DMS114 treated with DMSO at 0.1 percent for 48 hours (cell line): ENCODE data around the gene TNRC18.
A peak's percentile ranks its signal among the peaks of the same experiment; 100 is the strongest.

Experiments used
- DNase-seq: peaks from one replicate; lab custom pipeline; 2025; ENCODE audit not compliant: unreplicated experiment; lab: John Stamatoyannopoulos, UW

TNRC18 gene

DNA sequence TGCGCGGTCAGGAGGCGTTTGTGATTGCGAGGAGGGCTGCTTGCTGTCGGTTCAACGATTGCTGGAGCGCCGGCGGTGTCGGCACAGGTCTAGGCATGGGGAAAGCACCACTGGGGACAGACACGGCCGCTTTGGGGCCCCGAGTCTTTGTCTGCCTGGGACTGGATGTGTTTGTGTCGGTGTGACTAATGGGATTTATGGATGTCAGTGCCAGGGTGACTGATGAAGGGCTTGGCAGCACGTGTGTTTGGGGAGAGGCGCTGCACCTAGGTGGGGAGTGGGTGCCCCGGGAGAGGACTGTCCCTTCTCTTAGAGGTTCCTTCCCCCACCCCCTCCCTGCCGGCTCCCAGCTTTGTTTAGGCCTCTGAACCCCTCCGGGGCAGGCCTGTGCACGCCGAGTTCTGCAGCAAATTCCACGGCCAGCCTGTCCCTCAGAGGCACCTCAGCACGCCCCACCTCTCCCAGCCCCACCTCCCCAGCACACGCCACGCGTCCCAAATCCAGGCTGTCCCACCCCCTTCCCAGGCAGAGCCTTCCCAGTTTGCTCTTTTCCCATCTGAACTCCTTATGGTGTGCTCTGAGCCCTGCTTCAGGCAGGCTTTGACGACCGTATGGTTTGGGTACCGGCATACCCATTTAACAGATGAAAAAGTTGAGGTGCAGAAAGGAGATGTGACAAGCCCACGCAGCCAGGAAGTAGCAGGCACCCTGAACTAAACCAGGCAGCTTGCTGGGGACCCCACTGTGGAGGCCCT lies 6.4 kb upstream of the TNRC18 start:
- peak; percentile 31 for DNase-seq

DNA sequence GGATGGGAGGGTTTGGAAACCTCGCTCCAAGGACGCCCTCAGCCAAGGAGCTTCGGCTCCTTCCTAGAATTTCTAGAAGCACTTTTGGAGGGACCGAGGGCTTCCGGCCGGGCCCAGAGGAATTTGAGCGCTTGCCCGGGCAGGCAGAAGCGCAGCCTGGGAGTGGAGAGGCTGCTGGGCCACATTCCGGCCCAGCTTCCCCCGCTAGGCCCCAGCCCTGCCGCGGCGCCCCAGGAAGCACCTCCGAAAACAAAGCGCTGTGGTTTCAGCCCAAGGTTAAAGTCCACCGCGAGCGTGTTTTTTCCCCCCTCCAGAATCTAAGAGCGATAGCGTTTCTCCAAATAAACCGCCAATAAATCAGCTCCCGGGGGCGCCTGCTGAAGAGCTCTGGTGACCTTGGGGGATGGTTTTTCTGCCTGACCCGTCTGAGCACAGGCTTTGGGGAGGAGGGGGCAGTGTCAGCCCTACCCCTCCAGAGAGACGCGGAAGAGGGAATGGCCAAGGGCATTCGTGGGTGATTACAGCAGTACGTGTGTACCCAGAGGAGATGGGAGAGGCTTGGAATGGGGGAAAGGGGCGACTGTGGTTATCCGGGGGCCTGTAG lies 5.7 kb upstream of the TNRC18 start:
- no peak for DNase-seq

- peak; percentile 61 for DNase-seq
These were observed 5.0 kb upstream of the TNRC18 start for GRCh38 chr7:5428478-5429252.

- peak; percentile 64 for DNase-seq
These were observed 2.5 kb upstream of the TNRC18 start for GRCh38 chr7:5426226-5426475.

DNA sequence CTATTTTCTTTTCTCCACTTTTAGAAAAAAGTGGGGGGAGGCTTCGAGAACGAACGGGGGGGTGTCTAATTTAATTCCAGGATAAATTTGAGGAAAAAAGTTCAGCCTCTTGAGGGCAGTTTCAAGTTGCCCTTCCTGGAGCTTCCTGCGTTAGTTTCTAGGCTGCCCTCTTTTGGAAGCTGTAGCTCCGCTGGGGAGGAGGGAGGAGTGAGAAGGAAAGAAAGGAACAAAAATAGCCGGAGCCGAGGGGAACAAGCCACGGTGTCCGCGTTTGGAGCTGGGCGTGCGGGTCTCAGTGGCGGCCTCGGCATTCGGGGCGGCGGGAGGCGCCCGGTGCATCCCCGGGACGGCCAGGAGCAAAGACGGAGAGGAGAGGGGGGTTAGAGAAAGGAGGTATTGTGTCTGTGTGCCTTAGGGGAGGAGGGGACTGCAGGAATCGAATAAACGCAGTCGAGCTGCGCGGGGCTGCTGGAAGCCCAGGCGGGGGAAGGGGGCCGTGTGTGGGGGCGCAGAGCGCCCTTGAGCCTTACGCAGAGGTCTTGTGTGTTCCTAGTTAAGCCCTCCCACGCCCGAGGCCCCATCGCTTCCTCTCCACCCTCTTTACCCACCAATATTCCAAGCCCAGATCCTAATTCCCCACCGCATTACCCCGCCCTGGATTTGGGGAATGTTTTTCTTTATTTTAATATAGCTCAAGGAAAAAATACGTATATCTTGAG lies 2.0 kb upstream of the TNRC18 start:
- DNase-seq, result peak; percentile 80

- DNase-seq, result peak; percentile 37
These were observed 1.3 kb upstream of the TNRC18 start for GRCh38 chr7:5424749-5425506.

DNA sequence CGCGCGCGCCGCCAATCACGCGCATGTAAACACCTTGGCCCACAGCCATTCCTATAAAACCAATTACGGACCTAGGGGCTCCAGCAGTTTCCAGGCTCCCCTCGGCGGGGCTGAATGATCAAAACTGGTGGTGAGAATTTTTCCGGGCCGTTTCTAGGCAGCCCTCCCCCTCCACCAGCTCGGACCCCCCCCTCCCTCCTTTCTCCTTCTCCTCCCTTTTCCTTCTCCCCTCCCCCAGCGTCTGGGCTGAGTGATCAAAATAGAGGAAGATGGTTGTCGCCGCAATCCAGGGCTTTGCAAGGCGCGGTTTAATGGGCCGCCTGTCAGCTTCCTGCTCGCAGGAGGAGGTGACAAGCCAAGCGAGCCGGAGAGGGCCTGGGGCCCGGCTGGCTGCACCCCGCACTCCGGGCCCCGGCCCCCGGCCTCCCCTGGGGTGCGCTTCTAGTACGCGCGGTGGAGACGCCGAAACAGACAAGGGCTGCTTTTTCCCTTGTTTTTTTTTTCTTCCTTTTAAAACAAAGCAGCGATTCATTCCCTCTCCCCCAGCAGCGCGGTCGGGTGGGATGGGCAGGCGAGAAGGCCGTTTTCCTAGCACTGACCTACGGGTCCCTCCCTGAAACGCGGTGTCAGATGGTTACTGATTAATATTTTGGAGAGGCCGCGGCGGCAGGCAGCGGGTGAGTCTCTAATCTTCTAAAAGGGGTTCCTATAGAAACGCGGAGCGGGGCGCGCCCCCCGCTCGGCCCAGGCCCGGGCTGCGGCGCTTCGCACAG lies 528 bp upstream of the TNRC18 start:
- peak; percentile 97 for DNase-seq

GRCh38 chr7:5422396-5423305 lies 983 bp downstream of the TNRC18 start:
- DNase-seq, result peak; percentile 54

DNA sequence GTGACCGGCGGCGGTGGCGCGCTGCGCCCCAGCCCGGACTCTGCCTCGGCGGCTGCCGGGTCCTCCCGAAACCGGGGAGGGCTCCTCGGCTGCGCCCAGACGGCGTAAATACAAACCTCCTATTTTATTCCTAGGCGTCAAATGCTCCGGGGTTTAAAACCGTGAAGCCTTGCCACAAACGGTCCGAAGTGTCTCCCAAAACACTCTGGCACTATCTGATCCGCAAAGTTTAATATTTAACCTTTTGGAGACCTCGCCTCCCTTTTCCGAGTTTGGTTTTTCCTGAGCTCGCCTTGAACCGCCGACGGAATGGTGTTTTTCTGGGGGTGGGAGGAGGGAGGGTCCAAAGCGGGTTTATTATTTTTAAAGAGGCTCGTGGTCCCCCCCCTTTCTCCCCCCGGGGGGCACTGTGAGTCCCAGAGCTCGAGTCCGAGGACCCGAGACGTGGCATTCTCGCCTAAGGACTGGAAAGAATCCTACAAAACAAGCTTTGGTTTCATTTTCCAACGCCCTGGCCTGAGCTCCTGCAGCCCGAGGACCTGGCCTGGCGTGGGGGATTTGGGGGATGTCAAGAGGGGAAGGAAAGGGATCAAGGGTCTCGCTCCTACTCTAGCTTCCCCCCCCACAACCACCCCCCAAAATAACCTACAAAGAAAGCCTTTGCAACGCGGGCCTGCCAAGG lies 1.8 kb downstream of the TNRC18 start:
- DNase-seq, result peak; percentile 54

- no peak for DNase-seq
These were observed 2.5 kb downstream of the TNRC18 start for GRCh38 chr7:5420881-5421713.

DNA sequence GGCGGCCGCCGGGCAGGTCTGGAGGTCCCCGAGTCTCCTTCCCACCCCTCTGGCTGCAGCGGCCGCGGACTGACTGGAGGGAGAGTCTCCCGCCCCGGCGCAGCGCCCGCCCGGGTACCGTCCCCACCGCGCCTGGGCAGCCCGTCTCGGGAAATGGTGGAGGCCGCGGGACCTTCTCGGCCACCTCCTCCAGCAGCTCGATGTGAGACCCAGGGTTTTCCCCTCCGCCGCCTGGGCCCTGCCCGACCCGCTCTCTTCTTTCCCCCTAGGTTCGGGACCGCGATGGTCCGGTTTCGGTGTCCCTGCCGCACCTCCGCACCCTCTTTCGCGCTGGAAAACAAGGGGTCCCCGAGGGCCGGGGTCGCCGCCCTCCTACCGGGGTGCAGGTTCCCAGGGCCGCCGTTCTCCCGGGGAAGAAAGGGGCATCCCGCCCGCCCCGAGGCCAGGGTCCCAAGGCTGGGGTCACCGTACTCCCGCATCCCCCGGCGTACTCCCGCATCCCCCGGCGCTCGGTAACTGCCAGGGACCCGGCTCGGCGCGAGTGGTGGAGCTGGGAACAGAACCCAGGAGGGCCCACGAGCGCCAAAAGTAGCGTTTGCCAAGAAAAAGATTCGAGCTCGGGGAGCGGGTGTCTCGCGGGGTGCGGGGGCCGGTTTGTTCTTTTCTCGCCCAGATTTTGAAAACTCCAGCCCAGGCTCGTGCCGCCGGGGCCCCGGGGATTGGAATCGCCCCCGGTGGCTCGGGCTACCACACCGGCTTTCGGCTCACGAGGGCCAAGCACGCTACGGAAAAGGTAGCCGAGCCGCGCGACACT lies 3.4 kb downstream of the TNRC18 start:
- no peak for DNase-seq

DNA sequence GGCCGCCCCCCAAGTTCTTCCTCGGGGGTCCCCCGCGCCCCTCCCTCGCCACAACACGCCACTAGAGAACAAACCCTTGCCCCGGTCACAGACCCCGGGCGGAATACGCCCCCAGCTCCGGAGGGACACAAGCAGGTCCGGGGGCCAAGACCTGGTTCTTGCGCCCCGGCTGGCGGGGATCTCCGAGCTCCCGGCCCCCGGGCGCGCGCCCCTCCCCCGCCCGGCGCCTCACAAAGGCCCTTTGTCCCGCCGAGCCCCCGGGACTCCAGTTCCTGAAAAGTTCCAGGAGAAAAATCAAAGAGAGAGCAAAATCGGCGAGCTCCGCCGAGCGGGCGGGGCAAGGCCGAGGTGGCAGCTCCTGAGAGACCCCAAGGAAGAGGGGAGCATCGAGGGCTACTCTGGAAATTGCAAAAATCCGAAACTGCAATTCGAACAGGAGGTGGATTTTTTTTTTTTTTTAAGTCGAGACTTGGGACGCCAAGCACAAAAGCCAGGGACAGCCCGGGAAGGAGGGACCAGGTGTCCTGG lies 4.0 kb downstream of the TNRC18 start:
- DNase-seq, result no peak

GRCh38 chr7:5418285-5418582 lies 5.4 kb downstream of the TNRC18 start:
- no peak for DNase-seq

GRCh38 chr7:5417106-5418071 lies 6.2 kb downstream of the TNRC18 start:
- peak; percentile 33 for DNase-seq

DNA sequence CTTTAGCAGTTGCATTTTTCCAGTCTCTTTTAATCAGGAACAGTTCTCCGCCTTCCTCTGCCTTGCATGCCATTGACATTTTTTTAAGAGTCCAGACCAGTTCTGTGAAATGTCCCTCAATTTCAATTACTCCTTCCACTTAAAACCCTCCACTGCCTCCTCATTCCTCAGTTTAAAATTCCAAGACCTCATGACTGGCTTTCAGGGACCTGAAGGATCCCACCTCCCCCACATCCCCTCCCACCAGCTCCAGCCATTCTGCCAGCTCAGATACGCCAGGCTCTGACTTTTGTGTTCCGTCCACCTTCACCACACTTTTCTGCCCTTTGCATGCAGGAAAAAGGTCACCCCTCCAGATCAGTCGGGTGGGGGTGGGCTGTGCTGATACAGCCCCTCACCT lies 8.7 kb downstream of the TNRC18 start:
- DNase-seq, result no peak

DNA sequence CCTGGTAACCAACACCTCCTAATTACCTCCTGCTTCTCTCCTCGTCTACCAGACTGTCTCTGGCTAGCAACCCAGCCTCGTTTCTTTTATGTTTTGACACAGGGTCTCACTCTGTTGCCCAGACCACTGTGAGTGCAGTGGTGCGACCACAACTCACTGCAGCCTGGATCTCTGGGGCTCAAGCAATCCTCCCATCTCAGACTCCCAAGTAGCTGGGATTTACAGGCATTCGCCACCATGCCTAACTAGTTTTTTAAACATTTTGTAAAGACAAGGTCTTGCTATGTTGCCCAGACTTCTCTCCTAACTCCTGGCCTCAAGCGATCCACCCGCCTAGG lies 10.2 kb downstream of the TNRC18 start:
- no peak for DNase-seq
